ENCODE results near the gene TMCC3.

DNA sequence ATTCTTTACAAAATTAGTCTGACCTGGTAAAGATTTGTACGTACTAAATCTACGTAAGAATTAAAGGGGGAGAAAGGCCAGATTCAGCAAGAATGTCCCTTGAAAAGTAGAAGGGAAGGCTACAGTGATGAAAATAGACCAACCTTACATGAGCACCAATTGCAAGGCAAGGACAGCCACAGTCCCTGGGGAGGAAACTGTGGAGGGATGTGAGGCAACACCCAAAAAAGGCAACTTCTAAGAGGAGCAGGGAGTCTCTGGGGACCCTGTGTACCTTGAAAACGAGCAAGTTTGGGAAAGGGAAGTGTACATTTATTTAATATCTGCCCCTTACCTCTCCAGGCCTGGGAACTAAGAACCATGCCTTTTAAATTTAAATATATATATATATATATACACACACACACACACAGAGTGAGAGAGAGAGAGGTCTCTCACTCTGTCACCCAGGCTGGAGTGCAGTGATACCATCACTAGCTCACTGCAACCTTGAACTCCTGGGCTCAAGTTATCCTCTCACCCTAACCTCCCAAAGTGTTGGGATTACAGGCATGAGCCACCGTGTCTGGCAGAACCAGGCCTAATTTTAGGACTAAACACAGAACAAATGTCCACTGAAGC, 56.4 kb downstream of the TMCC3 start:
- TF ChIP-seq POLR2A (IDR thresholded peaks at IDR 0.05), result no peak
- TF ChIP-seq, protein P1, sequence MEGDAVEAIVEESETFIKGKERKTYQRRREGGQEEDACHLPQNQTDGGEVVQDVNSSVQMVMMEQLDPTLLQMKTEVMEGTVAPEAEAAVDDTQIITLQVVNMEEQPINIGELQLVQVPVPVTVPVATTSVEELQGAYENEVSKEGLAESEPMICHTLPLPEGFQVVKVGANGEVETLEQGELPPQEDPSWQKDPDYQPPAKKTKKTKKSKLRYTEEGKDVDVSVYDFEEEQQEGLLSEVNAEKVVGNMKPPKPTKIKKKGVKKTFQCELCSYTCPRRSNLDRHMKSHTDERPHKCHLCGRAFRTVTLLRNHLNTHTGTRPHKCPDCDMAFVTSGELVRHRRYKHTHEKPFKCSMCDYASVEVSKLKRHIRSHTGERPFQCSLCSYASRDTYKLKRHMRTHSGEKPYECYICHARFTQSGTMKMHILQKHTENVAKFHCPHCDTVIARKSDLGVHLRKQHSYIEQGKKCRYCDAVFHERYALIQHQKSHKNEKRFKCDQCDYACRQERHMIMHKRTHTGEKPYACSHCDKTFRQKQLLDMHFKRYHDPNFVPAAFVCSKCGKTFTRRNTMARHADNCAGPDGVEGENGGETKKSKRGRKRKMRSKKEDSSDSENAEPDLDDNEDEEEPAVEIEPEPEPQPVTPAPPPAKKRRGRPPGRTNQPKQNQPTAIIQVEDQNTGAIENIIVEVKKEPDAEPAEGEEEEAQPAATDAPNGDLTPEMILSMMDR (IDR thresholded peaks at IDR 0.05), result no peak

Measured in tibial nerve (tissue), 3 donors.